ENCODE data around the gene NRP1. TPM values are rescaled to one million over a fixed set of nuclear protein-coding genes. Genes with fewer than 3 reads are reported as not detected.

NRP1 gene
- total RNA-seq, 1 donor from 2014 or later, result not detected

DNA sequence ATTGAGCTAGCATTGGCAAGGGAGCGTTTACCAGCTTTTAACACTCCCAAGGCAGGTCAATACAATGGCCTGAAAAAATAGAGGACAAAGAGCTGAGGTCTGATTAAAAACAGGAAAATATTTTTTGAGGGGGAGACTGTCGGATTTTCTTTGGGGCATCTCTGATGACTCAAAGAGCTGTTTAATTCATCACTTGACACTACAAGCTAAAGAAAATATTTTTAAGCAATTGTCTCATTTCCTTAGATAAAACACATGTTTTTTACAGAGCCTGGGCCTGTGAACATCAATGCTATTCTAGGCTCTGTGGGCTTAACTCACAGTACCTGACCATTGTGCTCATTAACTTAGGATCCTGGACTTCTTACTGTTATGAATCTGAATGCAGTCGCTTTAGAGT lies 100.8 kb downstream of the NRP1 start:
- ATAC-seq (ENCODE audit: low read depth) (no peak), DNase-seq (no peak)
- POLR2A ChIA-PET, result no interaction called here
- no peaks in the 10 kb centered on the region for H3K36me3 Mint-ChIP-seq (ENCODE audit: low read depth)
- H3K27me3 Mint-ChIP-seq, result peaks cover 8% of the 10 kb centered on the region
- no peaks in the 10 kb centered on the region for H3K4me1 Mint-ChIP-seq
- TF ChIP-seq, protein P1, sequence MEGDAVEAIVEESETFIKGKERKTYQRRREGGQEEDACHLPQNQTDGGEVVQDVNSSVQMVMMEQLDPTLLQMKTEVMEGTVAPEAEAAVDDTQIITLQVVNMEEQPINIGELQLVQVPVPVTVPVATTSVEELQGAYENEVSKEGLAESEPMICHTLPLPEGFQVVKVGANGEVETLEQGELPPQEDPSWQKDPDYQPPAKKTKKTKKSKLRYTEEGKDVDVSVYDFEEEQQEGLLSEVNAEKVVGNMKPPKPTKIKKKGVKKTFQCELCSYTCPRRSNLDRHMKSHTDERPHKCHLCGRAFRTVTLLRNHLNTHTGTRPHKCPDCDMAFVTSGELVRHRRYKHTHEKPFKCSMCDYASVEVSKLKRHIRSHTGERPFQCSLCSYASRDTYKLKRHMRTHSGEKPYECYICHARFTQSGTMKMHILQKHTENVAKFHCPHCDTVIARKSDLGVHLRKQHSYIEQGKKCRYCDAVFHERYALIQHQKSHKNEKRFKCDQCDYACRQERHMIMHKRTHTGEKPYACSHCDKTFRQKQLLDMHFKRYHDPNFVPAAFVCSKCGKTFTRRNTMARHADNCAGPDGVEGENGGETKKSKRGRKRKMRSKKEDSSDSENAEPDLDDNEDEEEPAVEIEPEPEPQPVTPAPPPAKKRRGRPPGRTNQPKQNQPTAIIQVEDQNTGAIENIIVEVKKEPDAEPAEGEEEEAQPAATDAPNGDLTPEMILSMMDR (IDR thresholded peaks at IDR 0.05), result no peak
- H3K9me3 Mint-ChIP-seq, result no peaks in the 10 kb centered on the region
- CTCF ChIA-PET, result no interaction called here
- intact Hi-C loops (cut with micrococcal nuclease), result no loop called here
- no peak overlapping the region for H3K27ac Mint-ChIP-seq
- H3K4me3 Mint-ChIP-seq, result no peak overlapping the region

DNA sequence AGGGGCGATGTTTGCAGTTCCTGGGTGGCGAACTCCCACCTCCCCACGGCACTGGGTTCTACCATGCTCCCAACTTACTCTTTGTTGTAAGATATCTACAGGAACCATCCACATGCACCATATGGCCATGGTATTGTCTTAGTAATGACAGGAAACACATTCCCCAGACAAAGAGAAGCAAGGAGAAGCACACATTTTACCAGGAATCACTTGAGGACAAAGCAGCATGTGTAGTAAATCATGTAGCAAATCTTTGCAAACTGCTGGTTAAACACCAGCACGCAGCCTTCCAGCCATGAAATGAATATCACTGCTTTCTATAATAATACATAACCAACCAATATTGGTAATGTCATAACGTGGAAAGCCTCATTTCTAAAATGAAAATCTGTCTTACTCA lies 101.2 kb downstream of the NRP1 start:
- Mint-ChIP-seq H3K9me3 (no peaks in the 10 kb centered on the region), H3K4me1 (no peaks in the 10 kb centered on the region), H3K27me3 (peaks cover 8% of the 10 kb centered on the region), H3K27ac (no peak overlapping the region), H3K36me3 (ENCODE audit: low read depth) (no peaks in the 10 kb centered on the region), H3K4me3 (no peak overlapping the region)
- TF ChIP-seq, protein P1 (IDR thresholded peaks at IDR 0.05), result no peak
- intact Hi-C loops (cut with micrococcal nuclease), result no loop called here
- CTCF ChIA-PET, result no interaction called here
- no peak for DNase-seq
- POLR2A ChIA-PET, result no interaction called here
- ATAC-seq (ENCODE audit: low read depth), result no peak

DNA sequence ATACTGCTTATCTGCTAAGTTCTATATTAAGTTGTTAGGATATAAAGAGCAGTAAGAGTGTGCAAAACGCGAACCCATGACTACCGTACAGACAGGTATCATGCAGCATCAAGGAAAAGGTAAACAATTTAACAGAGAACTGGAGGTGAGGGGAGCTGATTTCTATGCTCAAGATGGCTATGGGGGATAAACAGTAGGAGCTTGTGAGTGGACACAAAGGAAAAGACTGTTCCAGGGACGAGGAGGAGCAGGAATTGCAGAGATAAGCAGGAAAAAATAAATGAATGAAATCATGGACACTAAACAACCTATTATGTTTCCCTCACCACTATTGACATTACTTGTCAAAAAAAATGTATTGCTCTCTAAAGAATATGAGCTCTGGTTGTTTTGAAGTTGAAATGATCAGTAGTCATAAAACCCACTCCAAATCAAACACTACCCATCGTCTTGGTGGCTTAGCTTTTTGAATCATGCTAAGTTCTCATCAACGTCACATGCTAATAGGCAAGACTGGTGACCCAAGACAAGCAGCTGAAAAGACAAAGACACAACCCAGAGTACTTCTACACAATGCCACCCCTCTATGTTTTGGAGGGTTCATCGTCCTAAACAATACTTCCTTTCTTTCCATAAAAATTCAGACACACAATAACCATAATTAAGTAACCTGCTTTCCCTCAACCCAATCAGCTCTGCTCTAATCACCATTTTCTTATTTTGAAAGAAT lies 102.7 kb downstream of the NRP1 start:
- CTCF ChIA-PET, result no interaction called here
- ATAC-seq (ENCODE audit: low read depth), result no peak
- Mint-ChIP-seq H3K27me3 (peaks cover 8% of the 10 kb centered on the region), H3K9me3 (no peaks in the 10 kb centered on the region), H3K4me1 (no peaks in the 10 kb centered on the region), H3K4me3 (no peak overlapping the region), H3K27ac (no peak overlapping the region), H3K36me3 (ENCODE audit: low read depth) (no peaks in the 10 kb centered on the region)
- TF ChIP-seq, protein P1 (IDR thresholded peaks at IDR 0.05), result no peak
- no peak for DNase-seq
- intact Hi-C loops (cut with micrococcal nuclease), result no loop called here
- POLR2A ChIA-PET, result no interaction called here

DNA sequence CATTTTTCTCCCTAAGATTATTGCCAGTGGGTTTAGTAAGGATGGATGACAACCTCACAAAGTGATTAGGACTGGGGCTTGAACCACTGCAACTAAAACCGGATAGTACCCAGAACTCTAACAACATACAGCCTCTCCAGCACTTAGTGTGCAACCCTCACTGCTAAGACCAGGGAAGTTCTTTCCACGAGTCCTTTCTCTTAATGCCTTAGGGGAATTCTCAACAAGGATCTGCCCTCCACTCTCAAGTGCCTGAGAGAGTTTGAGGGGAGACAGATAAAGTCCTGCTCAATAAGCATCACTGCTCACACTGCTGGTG lies 104.6 kb downstream of the NRP1 start:
- peaks cover 6% of the 10 kb centered on the region for H3K27me3 Mint-ChIP-seq
- no peak for ATAC-seq (ENCODE audit: low read depth)
- H3K36me3 Mint-ChIP-seq (ENCODE audit: low read depth), result no peaks in the 10 kb centered on the region
- ChIA-PET CTCF (no interaction called here), POLR2A (no interaction called here)
- intact Hi-C loops (cut with micrococcal nuclease), result no loop called here
- H3K27ac Mint-ChIP-seq, result no peak overlapping the region
- TF ChIP-seq, protein P1 (IDR thresholded peaks at IDR 0.05), result no peak
- no peaks in the 10 kb centered on the region for H3K9me3 Mint-ChIP-seq
- H3K4me3 Mint-ChIP-seq, result no peak overlapping the region
- no peak for DNase-seq
- no peaks in the 10 kb centered on the region for H3K4me1 Mint-ChIP-seq

DNA sequence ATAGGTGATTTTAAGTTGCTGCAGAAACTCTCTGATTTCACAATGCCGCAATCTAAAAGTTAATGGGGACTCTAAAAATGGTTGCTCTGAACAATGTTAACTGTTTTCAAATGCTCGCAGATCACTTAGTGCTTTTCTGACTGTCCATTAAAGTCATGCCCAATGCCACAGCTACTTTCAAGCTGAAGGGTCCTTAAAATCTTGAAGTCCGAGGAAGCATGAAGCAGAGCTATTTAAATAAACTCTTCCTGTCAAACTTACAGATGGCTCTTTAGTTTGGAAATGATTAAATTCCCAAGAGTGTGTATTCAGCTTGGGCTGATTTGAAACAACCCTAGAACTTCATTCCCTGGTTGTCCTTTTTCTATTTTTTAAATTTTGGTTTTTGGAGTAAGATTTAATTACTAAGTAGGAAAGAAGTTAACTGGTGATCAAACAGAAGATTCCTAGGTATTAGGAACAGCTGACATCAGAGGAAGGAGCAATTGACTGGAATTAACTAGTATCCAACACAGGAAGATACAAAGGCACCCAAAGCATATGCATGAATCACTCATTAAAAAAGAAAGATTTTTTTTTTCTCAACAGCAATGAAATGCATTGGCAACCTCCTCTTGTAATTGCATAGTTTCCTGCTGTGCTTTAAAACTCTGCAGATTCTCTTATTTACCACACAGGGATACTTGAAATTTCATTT lies 105.1 kb downstream of the NRP1 start:
- Mint-ChIP-seq H3K4me1 (no peaks in the 10 kb centered on the region), H3K4me3 (no peak overlapping the region), H3K27me3 (peaks cover 4% of the 10 kb centered on the region), H3K36me3 (ENCODE audit: low read depth) (no peaks in the 10 kb centered on the region), H3K27ac (no peak overlapping the region), H3K9me3 (no peaks in the 10 kb centered on the region)
- DNase-seq, result no peak
- intact Hi-C loops (cut with micrococcal nuclease), result no loop called here
- ATAC-seq (ENCODE audit: low read depth), result no peak
- ChIA-PET POLR2A (no interaction called here), CTCF (no interaction called here)
- TF ChIP-seq, protein P1 (IDR thresholded peaks at IDR 0.05), result no peak
